D341Med (cell line): ENCODE measurements around the gene SLC39A6.

Experiments used
- DNase-seq: peaks from one replicate; pipeline ENCODE4 v3.0.0; 2012; ENCODE audit warnings: low spot score

The SLC39A6 gene

DNA sequence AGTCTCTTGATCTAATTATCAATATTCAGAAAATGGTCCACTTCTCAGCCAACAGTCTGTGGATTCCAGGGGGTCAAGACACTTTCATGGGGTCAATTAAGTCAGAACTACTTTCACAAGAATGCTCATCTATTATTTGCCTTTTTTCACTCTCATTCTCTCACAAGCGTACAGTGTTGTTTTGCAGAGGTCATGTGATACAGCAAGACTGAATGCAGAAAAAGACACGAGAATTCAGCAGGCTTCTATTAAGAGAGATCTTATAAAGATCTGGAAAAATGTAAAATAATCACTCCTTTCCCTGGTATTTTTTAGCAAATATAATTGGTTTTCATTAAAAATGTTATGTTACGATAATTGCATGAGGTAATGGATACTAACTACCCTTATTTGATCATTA, 70.5 kb downstream of the SLC39A6 start:
- no peak for DNase-seq
